ENCODE data around the gene ANKRD52.

The ANKRD52 gene

DNA sequence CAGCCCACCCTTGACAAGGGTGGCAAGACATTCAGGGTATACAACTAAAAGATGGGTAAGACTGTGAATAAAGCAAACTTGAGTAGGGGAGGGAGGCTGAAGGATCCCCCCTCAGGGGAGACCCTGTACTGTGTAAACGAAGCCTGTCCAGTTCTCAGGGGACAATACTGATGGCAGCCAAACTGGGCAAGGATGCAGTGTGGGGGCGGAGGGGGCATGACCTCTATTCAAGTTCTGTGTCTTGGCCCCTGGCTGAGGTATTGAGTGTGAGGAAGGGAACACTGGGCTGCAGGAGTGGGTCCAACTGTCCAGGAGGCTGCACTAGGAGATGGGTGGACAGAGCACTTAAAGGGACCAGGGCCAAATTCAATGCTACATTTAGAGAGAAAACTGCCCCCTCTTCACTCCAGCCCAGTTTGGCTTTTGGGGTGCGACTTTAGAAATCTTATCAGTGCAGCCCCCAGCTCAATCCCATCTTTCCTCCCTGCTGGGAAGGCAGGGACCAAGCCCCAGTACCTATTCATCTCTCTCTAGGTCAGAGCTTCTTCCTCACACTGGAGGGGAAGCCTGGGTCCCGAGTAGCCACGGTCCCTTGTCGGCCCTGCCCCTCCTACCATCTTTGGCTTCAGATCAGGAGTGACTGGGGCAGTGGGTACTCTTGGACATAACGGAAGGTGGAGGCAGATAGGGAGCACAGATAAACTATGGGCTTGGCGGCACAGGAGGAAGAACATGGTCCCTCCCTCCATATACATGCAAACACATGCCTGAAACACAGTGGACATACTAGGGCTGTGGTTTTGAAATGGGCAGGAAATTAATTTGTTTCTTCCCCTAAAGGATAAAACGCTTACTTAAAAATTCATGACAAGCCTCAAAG, 16.5 kb downstream of the ANKRD52 start:
- no peak for DNase-seq (ENCODE audit: low read depth)

DNA sequence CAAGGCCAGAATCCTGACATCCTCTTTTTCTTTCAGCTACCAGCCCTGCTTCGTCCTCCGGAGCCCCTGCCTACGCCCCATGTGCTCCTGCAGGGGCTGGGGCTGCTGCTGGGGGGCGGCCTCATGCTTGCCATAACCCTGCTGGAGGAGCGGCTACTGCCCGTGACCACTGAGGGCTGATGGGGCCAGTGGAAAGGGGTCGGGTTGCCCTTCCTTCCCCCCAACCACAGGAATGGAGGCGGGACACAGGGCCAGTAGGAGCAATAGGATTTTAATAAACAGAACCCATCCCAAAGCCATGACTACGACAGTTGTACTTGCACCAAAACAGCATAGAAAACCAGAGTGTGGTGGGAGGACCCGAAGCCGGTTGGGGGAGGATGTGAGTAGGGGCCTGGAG, 20.6 kb downstream of the ANKRD52 start:
- DNase-seq (ENCODE audit: low read depth), result peak; percentile 31

DNA sequence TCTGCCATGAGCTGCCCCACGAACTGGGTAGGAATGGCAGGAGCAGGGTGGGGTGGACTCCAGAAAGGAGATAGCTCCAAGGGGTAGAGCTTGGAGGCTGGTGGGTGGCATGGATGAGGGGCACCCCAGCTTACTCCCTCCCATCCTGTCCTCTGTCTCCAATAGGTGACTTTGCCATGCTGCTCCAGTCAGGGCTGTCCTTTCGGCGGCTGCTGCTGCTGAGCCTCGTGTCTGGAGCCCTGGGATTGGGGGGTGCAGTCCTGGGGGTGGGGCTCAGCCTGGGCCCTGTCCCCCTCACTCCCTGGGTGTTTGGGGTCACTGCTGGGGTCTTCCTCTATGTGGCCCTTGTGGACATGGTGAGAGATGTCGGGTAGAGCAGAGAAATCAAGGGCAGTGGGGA, 21.2 kb downstream of the ANKRD52 start:
- no peak for DNase-seq (ENCODE audit: low read depth)

DNA sequence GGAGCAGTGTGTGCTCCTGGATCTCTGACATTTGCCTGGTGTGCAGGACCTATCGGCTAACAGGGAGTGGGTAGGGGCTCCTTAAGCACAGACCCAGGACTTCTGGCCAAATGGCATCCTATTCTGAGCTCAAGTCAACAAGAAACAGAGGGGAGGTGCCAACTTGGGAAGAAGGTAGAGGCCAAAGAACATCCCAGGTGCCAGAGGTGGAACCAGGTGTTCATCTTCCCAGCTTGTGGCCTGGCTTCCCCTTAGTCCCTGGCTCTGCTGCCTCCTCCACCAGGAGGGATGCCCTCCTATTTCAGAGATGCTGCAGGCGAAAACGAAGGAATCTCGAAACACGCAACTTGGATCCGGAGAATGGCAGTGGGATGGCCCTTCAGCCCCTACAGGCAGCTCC, 22.1 kb downstream of the ANKRD52 start:
- DNase-seq (ENCODE audit: low read depth), result no peak

DNA sequence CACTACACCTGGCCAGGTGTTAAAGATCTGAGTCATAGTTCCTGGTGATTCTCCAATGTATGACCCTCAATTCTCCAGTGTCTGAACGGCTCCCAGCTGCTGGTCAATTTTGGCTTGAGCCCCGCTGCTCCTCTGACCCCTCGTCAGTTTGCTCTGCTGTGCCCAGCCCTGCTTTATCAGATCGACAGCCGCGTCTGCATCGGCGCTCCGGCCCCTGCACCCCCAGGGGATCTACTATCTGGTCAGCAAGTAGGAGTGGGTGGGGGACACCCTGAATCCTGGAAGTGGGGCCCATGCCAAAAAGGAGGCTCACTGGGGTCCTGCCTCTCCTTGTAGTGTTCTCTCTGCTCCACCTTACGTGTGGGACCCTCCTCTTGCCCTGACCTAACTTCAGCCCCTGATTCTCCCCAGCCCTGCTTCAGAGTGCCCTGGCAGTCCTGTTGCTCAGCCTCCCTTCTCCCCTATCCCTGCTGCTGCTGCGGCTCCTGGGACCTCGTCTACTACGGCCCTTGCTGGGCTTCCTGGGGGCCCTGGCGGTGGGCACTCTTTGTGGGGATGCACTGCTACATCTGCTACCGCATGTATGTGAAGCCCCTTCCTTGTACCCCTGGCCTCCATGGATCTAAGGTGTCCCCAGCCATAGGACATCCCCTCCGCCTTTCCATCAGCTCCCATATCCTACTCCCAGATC, 23.3 kb downstream of the ANKRD52 start:
- no peak for DNase-seq (ENCODE audit: low read depth)

DNA sequence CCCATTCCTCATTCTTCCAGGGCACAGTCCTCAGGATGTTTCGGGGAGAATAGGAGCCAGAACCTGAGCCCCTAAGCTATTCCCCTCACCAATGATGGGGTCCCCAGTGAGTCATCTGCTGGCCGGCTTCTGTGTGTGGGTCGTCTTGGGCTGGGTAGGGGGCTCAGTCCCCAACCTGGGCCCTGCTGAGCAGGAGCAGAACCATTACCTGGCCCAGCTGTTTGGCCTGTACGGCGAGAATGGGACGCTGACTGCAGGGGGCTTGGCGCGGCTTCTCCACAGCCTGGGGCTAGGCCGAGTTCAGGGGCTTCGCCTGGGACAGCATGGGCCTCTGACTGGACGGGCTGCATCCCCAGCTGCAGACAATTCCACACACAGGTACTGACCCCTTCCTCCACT, 27.0 kb downstream of the ANKRD52 start:
- no peak for DNase-seq (ENCODE audit: low read depth)

DNA sequence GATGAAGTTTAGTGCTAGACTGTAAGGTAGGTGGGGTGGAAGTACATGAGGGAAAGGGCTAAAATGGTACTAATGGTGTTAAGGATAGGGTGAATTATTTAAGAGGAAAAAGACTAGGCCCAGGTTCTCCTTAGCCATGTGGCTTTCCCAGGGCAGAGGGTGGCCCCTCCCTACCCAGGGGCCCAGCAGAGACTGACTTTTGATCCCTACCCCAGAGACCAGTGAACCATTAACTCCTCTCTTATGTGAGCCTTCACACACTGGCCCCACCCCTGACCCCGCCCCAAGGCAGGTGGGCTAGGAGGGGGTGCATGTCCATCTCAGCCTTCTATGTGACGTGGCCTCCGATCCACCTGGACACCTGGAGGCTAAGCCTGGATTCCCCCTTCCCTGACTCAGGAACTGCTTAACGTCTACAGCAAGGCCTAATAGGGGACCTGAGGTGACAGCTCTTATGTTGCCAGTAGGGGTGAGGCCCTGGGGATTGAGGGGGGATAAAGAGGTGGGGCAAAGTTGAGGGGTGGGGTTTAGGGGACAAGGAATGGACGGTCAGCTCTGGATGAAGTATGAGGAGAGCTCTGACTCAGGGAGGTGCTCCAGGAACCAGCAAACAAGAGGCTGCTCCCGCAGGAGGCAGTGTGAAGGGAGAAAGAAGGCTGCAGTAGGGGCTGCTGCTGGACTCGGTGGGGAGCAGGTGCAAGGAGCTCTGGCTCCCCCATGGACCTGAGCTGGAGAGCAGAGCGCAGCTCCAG, 27.6 kb downstream of the ANKRD52 start:
- no peak for DNase-seq (ENCODE audit: low read depth)

DNA sequence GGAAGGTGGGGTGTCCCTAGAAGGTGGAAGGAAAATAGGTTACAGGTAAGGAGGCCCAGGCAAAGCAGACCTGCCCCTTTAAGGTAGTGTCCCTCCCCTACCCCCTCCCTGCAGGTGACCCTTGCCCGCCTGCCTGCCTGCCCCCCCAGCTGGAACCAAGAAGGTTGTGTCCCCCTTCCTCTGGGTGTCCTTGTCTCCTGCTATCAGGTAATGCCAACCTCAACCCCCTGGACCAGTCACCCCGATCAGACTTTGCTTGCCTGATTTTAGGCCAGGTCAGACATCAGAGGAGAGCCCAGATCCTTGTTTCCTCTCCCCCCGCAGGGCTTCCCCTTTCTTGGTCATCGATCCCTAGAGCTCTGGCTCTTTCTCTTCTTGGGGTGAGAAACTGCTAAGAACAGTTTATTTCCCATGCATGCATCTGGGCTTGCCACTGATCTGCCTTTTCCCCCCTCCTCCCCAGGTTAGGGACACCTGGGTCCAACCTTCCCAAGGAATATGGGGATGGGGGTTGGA, 28.2 kb downstream of the ANKRD52 start, which contains the start of gene SLC39A5:
Gene SLC39A5, plus strand, starts transcription at position 136 of the 516 bp plus-strand sequence. CDS start 1,224 bp downstream, outside the sequence.
- DNase-seq (ENCODE audit: low read depth), result no peak

DNA sequence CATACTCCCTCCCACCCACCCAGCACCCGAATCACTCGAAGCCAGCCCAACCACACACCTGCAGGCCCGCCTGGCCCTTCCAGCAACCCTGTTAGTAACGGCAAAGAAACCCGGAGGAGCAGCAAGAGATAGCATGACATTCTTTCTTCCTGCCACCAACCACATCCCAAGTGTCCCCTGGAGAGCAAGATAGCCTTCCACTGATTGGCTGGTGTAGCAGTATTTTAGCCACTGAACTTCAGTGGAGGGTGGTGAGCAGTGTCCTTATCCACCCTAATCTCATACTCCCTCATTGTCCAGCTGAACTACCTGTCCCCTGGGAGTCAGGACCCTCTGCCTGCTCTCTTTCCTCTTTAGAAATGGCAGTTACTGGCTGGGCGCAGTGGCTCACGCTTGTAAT, 29.1 kb downstream of the ANKRD52 start:
- DNase-seq (ENCODE audit: low read depth), result no peak

DNA sequence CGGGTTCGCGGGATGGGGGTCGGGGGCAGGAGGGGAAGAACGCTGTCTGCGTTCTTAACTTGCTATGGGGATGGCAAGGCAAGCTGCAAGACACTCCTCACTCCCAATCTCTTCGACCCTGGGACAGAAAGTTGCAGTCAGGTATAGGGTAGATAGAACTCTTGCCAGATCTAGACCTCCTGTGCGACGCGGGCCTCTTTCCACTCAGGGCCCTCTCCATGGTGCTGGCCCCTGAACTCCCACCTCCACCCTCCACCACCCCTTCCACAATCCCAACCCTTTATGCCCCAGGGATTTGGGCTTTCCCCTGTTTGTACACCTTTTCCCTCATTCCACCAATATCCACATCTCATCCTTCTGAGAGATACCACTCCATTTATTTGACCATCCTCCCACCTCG, 33.2 kb downstream of the ANKRD52 start:
- no peak for DNase-seq (ENCODE audit: low read depth)

DNA sequence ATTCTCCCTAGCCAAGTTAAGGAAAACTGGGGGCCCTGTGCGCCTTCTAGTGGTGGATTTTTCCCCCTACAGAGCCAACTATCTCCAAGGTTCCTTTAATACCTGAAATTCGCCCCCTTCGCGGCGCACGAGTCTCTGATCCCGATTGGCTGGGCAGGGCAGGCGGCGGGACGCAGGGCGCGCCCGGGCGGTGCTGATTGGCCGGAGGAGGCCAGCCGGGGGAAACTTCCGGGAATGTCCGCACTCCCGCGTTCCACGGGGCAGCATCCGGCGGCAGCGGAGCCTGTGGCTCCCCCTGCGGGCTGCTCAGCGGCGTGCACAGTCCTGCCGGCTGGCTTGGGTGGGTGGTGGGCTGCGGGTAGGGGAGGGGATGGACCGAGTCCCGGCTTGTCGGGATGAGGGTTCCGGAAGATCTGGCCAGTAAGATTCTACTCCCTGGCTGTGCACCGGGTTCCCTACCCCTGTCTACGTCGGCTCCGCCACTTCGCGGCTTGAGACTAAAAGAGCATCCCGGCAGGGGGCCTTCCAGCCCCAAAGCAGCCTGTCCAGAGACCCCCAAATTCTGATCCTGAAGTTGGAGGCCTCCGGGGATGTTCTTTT, 34.0 kb downstream of the ANKRD52 start, which contains the start of gene NABP2:
Gene NABP2, plus strand, starts transcription at position 241 of the 600 bp plus-strand sequence. CDS start 515 bp downstream, outside the sequence.
- peak; percentile 99 for DNase-seq (ENCODE audit: low read depth)

DNA sequence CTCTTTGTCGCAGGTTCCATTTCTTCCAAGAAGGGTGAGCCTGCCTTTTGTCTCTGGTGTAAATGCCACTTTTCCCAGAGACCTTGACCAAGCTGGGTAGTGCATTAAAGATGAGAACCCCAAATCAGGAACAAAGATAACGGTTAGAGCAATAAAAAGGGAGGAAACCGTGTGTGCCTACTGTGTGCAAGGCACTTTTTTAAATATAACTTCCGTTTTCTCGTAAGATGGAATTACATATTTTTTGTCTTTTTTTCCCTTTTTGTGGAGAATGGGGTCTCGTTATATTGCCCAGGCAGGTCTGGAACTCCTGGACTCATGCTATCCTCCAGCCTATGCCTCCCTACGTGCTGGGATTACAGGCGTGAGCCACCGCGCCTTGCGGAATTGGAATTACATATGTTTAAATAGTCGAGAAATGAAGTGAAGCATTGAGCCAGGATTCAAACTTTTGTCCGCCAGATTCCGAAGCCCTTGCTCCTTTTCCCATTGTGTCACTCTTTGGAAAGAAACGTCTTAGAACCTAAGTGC, 34.5 kb downstream of the ANKRD52 start:
- no peak for DNase-seq (ENCODE audit: low read depth)

DNA sequence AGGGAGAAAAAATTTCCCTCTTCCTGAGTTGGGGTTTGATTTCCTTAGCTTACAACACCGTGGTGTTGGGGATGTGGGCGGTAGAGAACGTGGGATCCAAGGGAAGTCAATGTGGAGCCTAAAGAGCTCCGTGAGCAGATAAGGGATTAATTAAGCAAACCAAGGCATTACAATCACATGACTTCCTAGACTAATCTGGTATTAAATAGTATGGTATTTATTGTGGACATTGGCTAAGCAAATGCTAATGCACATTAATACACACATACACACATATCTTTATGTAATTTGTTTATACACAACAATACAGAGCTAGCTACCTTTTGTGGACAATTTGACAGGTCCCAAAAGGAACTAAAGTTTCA, 35.7 kb downstream of the ANKRD52 start:
- DNase-seq (ENCODE audit: low read depth), result no peak

DNA sequence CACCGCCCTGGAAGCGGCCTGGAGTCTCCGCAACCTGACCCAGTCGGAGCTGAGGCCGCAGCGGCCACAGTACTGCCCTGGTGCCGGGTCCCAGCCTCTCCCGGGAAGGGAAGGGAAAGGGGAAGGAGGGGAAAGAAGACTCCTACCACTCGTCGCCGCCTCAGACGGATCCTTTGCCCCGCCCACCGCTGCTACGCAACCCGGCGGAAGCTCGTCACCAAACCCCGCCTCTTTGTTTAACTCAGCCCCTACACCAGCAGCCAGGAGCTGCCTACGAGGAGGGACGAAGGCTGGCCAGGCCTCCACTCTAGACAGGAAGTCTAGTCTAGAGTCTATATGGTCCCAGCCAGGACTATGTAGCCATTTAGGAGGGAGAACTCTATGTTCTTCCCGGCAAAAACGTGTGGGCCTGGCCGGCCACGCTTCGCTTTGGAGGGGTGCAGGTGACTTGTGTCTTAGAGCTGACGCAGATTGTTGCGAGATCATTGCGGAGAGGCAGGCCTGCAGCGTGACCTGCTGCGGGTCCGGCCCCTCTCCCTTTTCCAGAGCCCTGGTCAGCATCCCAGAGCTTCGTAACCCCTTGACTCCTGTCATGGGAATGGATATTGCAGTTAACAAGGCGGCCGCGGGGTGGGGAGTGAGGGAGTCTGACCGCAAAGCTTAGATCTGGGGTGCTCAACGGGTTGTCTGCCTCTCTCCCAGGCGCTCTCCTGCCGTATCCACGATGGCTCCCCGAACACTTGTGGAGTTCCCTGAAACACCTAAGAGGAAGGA, 36.2 kb downstream of the ANKRD52 start, which contains the start of gene RNF41:
Gene RNF41, minus strand, starts transcription at position 166 of the 774 bp plus-strand sequence. CDS start 7,875 bp downstream, outside the sequence.
- DNase-seq (ENCODE audit: low read depth), result peak; percentile 99

DNA sequence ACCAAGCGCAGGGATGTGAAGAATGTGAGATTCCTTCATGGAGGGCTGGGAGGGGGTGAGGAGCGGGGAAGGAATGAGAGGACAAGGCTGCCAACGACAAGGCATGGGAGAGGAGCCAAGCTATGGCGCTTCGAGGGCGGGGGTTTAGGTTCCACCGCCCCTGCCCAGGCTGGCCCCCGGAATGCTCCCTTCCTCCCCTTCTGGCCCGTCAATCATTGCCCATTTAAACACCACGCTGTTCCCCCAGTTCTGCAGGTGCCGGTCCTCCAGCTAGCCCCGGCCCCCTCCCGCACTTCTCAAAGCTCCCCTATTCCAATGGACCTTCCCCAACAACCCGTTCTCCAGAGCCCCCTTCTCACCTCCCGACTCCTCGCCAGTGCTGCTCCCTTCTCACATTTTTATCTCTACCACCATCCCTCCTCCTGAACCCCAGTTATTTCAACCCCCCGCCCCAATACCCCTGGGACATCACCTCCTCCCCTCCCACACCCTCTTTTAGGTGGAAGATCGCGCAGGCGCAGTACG, 36.9 kb downstream of the ANKRD52 start:
- DNase-seq (ENCODE audit: low read depth), result peak; percentile 94

DNA sequence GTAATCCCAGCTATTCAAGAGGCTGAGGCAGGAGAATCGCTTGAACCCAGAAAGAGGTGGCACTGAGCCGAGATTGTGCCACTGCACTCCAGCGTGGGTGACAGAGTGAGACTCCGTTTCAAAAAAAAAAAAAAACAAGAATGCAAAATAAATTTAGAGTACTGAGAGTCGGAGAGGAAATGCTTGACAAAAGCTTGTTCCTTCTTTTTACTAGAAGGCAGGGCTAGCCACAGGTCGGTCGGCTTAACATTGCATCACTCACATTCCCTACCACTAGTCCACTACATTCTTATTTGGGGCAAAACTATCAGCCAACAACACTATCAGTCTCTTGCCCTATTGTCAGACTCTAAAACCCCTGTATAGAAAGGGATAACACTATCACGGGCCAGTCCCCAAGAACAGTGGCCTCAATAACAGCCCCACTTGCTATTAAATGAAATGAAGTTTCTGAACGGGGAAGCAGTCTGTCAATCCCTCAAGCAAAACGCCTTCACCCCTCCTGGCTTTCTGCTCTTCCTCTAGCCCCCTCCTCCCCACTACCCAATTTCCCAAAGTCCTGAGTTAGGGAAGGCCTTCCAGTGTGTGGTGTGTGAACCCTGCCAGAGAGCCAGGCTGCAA, 37.5 kb downstream of the ANKRD52 start:
- DNase-seq (ENCODE audit: low read depth), result peak; percentile 81

DNA sequence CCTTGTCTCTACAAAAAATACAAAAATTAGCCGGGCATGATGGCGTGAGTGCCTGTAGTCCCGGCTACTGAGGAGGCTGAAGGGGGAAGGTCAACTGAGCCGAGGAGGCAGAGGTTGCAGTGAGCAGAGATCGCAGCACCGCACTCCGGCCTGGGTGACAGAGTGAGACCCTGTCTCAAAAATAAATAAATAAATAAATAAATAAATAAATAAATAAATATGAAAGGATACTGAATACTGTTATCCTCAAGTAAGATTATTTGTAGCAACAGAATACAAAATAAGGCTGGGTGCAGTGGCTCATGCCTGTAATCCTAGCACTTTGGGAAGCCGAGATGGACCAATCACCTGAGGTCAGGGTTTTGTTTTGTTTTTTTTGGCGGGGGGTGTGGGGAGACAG, 38.3 kb downstream of the ANKRD52 start:
- DNase-seq (ENCODE audit: low read depth), result no peak

DNA sequence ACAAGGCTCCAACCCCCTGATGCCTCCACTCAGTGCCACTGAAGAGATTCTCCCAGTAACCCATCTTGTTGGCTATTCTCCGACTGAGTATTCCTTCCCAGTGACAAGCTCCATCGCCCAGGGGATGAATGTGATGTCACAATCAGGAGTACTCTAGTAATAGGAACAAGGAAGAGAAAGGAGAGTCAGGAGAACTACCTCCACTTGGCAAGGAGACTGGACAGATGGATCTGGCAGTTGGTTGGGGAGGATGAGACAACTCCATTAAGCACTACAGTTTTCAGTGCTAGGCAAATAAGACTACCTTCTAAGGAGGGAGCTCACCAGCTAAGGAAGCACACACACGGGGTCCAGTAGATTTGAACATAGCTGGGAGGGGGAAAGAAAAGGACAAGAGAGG, 41.7 kb downstream of the ANKRD52 start:
- no peak for DNase-seq (ENCODE audit: low read depth)

DNA sequence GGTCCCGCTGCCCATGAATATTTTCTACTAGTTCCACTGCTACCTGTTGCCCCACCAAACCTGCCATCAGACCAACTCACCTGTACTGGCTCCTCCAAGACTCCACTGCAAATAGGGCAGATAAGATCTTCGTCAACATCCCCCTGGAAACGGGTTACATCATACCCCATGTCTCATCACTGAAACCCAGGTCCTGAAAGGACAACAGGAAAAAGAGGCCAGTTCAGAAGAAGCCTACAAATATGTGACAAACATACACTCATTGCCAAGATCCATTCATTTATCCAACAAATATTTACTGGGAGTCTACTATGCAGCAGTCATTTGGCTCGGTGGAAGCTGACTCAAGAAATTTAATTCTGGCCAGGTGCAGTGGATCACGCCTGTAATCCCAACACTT, 44.3 kb downstream of the ANKRD52 start:
- DNase-seq (ENCODE audit: low read depth), result no peak

DNA sequence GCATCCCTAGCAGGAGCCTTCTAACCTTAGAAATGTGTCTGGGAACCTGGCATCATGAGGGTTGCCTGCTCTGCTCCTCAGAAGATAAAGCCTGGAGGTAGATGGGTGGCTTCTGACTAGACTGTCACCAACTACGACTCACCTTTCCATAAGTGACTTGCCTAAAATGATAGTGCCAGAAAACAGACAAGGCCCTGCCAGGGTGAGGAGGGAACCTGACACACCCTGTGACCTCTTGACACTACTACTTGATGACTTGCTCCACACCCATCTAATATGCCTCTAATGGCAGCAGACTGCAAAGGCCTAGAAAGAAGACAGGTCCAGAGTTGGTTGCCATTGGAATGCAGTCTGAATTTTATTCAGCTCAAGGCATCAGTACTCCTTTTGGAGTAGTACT, 45.8 kb downstream of the ANKRD52 start:
- no peak for DNase-seq (ENCODE audit: low read depth)

Data from EH (cell line).